Mammary epithelial cell (primary cell): Measurements from ENCODE around the gene PLEKHO1.

ENCODE experiments used
- EZH2 ChIP-seq: IDR thresholded peaks from 2 replicates; pipeline ENCODE4 v1.6.1; 2012; ENCODE audit warnings: low read length, inconsistent platforms, borderline replicate concordance
- TF ChIP-seq, protein P1 (sequence below), 2 donors: IDR thresholded peaks in 1 of 2; conservative IDR thresholded peaks in 1 of 2; 2 replicates each; pipeline ENCODE4 v1.5.1; 2011 to 2012; ENCODE audit warnings: inconsistent platforms in 2 of 2, low read length in 2 of 2, mild to moderate bottlenecking in 2 of 2, control low read depth in 1 of 2, low read depth in 1 of 2; ENCODE audit not compliant: insufficient read depth in 1 of 2; ENCODE audit errors: extremely low read depth in 1 of 2

DNA sequence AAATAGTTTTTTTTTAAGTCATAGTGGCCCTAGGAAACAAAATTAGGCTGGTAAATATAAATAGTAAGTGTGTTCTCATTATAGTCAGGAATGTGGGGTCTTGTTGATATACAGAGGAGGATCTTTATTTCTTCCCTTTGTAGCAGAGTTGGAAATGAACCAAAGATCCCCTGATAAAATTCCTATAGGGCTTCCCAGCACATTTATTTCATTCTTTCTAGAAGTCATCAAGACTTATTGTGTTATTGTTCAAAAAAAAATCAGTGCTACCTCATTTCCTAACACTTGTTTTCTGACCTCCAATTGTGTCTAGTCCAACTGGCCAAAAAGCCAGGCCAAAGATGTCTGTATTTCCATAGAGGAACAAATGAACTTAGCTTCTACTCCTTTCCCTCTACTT is 7.6 kb upstream of the PLEKHO1 start:
- TF ChIP-seq, protein P1, sequence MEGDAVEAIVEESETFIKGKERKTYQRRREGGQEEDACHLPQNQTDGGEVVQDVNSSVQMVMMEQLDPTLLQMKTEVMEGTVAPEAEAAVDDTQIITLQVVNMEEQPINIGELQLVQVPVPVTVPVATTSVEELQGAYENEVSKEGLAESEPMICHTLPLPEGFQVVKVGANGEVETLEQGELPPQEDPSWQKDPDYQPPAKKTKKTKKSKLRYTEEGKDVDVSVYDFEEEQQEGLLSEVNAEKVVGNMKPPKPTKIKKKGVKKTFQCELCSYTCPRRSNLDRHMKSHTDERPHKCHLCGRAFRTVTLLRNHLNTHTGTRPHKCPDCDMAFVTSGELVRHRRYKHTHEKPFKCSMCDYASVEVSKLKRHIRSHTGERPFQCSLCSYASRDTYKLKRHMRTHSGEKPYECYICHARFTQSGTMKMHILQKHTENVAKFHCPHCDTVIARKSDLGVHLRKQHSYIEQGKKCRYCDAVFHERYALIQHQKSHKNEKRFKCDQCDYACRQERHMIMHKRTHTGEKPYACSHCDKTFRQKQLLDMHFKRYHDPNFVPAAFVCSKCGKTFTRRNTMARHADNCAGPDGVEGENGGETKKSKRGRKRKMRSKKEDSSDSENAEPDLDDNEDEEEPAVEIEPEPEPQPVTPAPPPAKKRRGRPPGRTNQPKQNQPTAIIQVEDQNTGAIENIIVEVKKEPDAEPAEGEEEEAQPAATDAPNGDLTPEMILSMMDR (conservative IDR thresholded peaks at IDR 0.05 in 1 of 2, IDR thresholded peaks at IDR 0.05 in 1 of 2; ENCODE audit: extremely low read depth in 1 of 2, insufficient read depth in 1 of 2, low read depth in 1 of 2, low read length in 2 of 2): no peak
- no peak for TF ChIP-seq EZH2
